Hematopoietic multipotent progenitor cell treated with erythropoietin and hydrocortisone succinate and interleukin-3 and kit ligand, for 6 days (in vitro differentiated cells): ENCODE data around the gene PWWP2B.
"Not testable (repeated sequence)": the region's sequence is repeated elsewhere in the genome, so short reads cannot be mapped to it uniquely, and the experiment has no call there.

Source experiments
- DNase-seq: peaks from one replicate; pipeline ENCODE4 v3.0.0-alpha.2; 2015

PWWP2B gene

GRCh38 chr10:132363921-132364593 lies 32.9 kb upstream of the PWWP2B start:
- DNase-seq = peak; percentile 22

- DNase-seq = no peak
Measured at GRCh38 chr10:132364594-132364970, 32.4 kb upstream of the PWWP2B start.

- no peak for DNase-seq
Measured at GRCh38 chr10:132365102-132365501, 31.9 kb upstream of the PWWP2B start.

- no peak for DNase-seq
Measured at GRCh38 chr10:132366006-132366405, 31.0 kb upstream of the PWWP2B start.

- no peak for DNase-seq
Measured at GRCh38 chr10:132366499-132366898, 30.5 kb upstream of the PWWP2B start.

- no peak for DNase-seq
Measured at GRCh38 chr10:132368391-132368790, 28.6 kb upstream of the PWWP2B start.

GRCh38 chr10:132368881-132369635 lies 27.9 kb upstream of the PWWP2B start:
- no peak for DNase-seq

- no peak for DNase-seq
Measured at GRCh38 chr10:132369636-132370185, 27.3 kb upstream of the PWWP2B start.

GRCh38 chr10:132370426-132371340 lies 26.3 kb upstream of the PWWP2B start:
- DNase-seq = no peak

GRCh38 chr10:132371641-132372081 lies 25.3 kb upstream of the PWWP2B start:
- peak; percentile 49 for DNase-seq

- no peak for DNase-seq
Measured at GRCh38 chr10:132372516-132373095, 24.4 kb upstream of the PWWP2B start.

GRCh38 chr10:132373241-132373955 lies 23.6 kb upstream of the PWWP2B start:
- DNase-seq = no peak

- no peak for DNase-seq
Measured at GRCh38 chr10:132374176-132374575, 22.8 kb upstream of the PWWP2B start.

GRCh38 chr10:132374612-132375011 lies 22.4 kb upstream of the PWWP2B start:
- DNase-seq = no peak

- no peak for DNase-seq
Measured at GRCh38 chr10:132375116-132375794, 21.7 kb upstream of the PWWP2B start.

GRCh38 chr10:132375795-132376297 lies 21.2 kb upstream of the PWWP2B start:
- DNase-seq = no peak

- DNase-seq = no peak
Measured at GRCh38 chr10:132376394-132376851, 20.6 kb upstream of the PWWP2B start.

GRCh38 chr10:132377326-132377725 lies 19.7 kb upstream of the PWWP2B start:
- no peak for DNase-seq

- DNase-seq = not testable (repeated sequence)
Measured at GRCh38 chr10:132379026-132379425, 18.0 kb upstream of the PWWP2B start.

- DNase-seq = not testable (repeated sequence)
Measured at GRCh38 chr10:132380986-132381385, 16.0 kb upstream of the PWWP2B start.

- peak; percentile 74 for DNase-seq
Measured at GRCh38 chr10:132381741-132382140, 15.3 kb upstream of the PWWP2B start.
